Endometrial microvascular endothelial cells (primary cell): Measurements from ENCODE around the gene G2E3. TPM values are rescaled to one million over a fixed set of nuclear protein-coding genes. Genes with fewer than 3 reads are reported as not detected.
"Not testable (repeated sequence)": the region's sequence is repeated elsewhere in the genome, so short reads cannot be mapped to it uniquely, and the experiment has no call there.

Experiments used
- in situ Hi-C: cut with HindIII; loops from 2 replicates; pipeline ENCODE4 v1.10.0; 2017; ENCODE audit warnings: low sequenced_read_pairs, low pct_unique_long_range_greater_than_20kb; ENCODE audit errors: inconsistent ontology term
- total RNA-seq: library from RNA; depleted of rRNA; stranded (reverse); fragments of >200 nt; gene quantifications from one replicate; pipeline ENCODE4 v1.2.3, GENCODE V29; 2015; ENCODE audit errors: inconsistent ontology term

G2E3 gene
- total RNA-seq, result 18.3 TPM

- in situ Hi-C loops, result no loop called here
Measured at GRCh38 chr14:30558675-30559555, at the start of gene G2E3. Gene G2E3, plus strand, starts transcription at chr14:30559158. Its CDS starts 21,922 bp downstream, at chr14:30581080.

GRCh38 chr14:30517737-30518136 is 41.2 kb upstream of the G2E3 start:
- in situ Hi-C loops, result no loop called here

- in situ Hi-C loops, result no loop called here
Measured at GRCh38 chr14:30518867-30519560, 39.9 kb upstream of the G2E3 start.

- in situ Hi-C loops, result no loop called here
Measured at GRCh38 chr14:30519961-30520360, 39.0 kb upstream of the G2E3 start.

- in situ Hi-C loops, result no loop called here
Measured at GRCh38 chr14:30520536-30520935, 38.4 kb upstream of the G2E3 start.

- in situ Hi-C loops, result no loop called here
Measured at GRCh38 chr14:30521899-30522736, 36.8 kb upstream of the G2E3 start.

GRCh38 chr14:30525833-30526232 is 33.1 kb upstream of the G2E3 start:
- in situ Hi-C loops, result no loop called here

GRCh38 chr14:30527196-30527595 is 31.8 kb upstream of the G2E3 start:
- in situ Hi-C loops, result no loop called here

GRCh38 chr14:30528119-30528518 is 30.8 kb upstream of the G2E3 start:
- in situ Hi-C loops, result no loop called here

GRCh38 chr14:30528778-30529642 is 29.9 kb upstream of the G2E3 start:
- in situ Hi-C loops, result no loop called here

- in situ Hi-C loops, result no loop called here
Measured at GRCh38 chr14:30532264-30532663, 26.7 kb upstream of the G2E3 start.

GRCh38 chr14:30533126-30533525 is 25.8 kb upstream of the G2E3 start:
- in situ Hi-C loops, result no loop called here

- in situ Hi-C loops, result no loop called here
Measured at GRCh38 chr14:30541318-30541717, 17.6 kb upstream of the G2E3 start.

GRCh38 chr14:30546735-30547134 is 12.2 kb upstream of the G2E3 start:
- in situ Hi-C loops, result not testable (repeated sequence)

- in situ Hi-C loops, result no loop called here
Measured at GRCh38 chr14:30547388-30548048, 11.4 kb upstream of the G2E3 start.

GRCh38 chr14:30550335-30550734 is 8.6 kb upstream of the G2E3 start:
- in situ Hi-C loops, result no loop called here

- in situ Hi-C loops, result no loop called here
Measured at GRCh38 chr14:30551460-30551859, 7.5 kb upstream of the G2E3 start.
